Mesothelial cell of epicardium (in vitro differentiated cells): ENCODE data around the gene RPA1. TPM values are rescaled to one million over a fixed set of nuclear protein-coding genes. Genes with fewer than 3 reads are reported as not detected.
"Not testable (repeated sequence)": the region's sequence is repeated elsewhere in the genome, so short reads cannot be mapped to it uniquely, and the experiment has no call there.

ENCODE experiments used
- DNase-seq, 2 experiments: peaks; one replicate each; pipeline ENCODE4 v3.0.0; 2021; ENCODE audit warnings: low spot score in 2 of 2; ENCODE audit not compliant: unreplicated experiment in 2 of 2
- H3K27ac Mint-ChIP-seq: 2 replicates; pipeline ENCODE4 v1.8.0; 2021; ENCODE audit warnings: mixed read lengths
- H3K27me3 Mint-ChIP-seq: 2 replicates; pipeline ENCODE4 v1.8.0; 2021; ENCODE audit warnings: low read depth, mixed read lengths
- H3K36me3 Mint-ChIP-seq: 2 replicates; pipeline ENCODE4 v1.8.0; 2021; ENCODE audit warnings: mixed read lengths
- H3K4me1 Mint-ChIP-seq: 2 replicates; pipeline ENCODE4 v1.8.0; 2021; ENCODE audit warnings: mixed read lengths
- H3K4me3 Mint-ChIP-seq: 2 replicates; pipeline ENCODE4 v1.8.0; 2021; ENCODE audit warnings: mild to moderate bottlenecking, moderate library complexity, mixed read lengths
- H3K9me3 Mint-ChIP-seq: 2 replicates; pipeline ENCODE4 v1.8.0; 2021; ENCODE audit warnings: mixed read lengths
- CTCF ChIP-seq: fragments of 200-600 bp; sonication (generic); IDR thresholded peaks from one replicate; pipeline ENCODE4 v1.5.0; 2021; ENCODE audit warnings: antibody characterized with exemption; ENCODE audit not compliant: unreplicated experiment
- total RNA-seq: library from RNA; stranded (reverse); gene quantifications from 3 replicates; pipeline ENCODE4 v1.2.1, GENCODE V29; 2021

The RPA1 gene
- total RNA-seq, 1 donor from 2014 or later, result 94.2 TPM

DNA sequence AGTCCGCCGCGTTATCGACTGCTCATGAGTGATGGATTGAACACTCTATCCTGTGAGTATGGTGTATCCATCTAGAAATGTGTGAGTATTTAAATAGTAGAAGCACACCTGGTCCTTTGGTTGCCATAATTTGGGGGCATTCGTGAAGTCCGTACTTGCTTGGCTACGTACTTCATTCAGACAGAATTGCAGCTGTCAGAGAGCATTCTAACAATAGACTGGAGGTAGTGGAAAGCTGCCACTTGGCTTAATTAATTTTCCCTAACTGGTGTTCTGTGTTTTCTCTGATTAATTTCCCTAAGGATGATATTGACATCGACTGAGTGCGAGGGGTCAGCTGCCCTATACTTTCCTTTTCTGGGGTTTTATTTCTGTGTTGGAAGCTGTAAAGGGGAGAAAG lies 14.1 kb downstream of the RPA1 start:
- no peaks in the 10 kb centered on the region for H3K27me3 Mint-ChIP-seq
- H3K9me3 Mint-ChIP-seq, result no peaks in the 10 kb centered on the region
- H3K27ac Mint-ChIP-seq, result no peak overlapping the region
- no peak overlapping the region for H3K4me3 Mint-ChIP-seq
- TF ChIP-seq CTCF, result no peak
- H3K36me3 Mint-ChIP-seq, result peaks cover 23% of the 10 kb centered on the region
- DNase-seq, result no peak
- H3K4me1 Mint-ChIP-seq, result no peaks in the 10 kb centered on the region

DNA sequence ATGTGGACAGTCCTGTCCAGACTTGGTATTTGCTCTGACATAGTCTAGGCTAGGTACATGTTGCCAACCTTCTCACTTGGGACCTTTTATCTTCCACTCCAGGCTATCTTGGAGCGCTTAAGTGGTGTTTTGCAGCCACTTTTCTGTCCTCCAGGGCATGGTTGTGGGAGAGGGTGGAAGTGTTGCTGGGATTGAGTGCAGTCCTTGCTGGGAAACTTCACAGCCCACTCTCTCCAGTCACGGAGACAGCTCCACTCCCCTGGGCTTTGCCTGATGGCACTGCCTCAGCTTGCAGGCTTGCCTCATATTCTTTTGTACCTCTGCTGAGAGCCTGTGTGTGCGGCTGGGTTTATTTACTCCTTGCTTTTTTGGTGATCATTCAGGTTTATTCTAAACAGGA lies 17.4 kb downstream of the RPA1 start:
- no peak for TF ChIP-seq CTCF
- H3K4me1 Mint-ChIP-seq, result no peaks in the 10 kb centered on the region
- H3K9me3 Mint-ChIP-seq, result no peaks in the 10 kb centered on the region
- peaks cover 33% of the 10 kb centered on the region for H3K36me3 Mint-ChIP-seq
- H3K27me3 Mint-ChIP-seq, result no peaks in the 10 kb centered on the region
- no peak for DNase-seq
- no peak overlapping the region for H3K4me3 Mint-ChIP-seq
- H3K27ac Mint-ChIP-seq, result no peak overlapping the region

- Mint-ChIP-seq H3K4me3 (no peak overlapping the region), H3K4me1 (no peaks in the 10 kb centered on the region), H3K27ac (no peak overlapping the region), H3K9me3 (no peaks in the 10 kb centered on the region), H3K27me3 (no peaks in the 10 kb centered on the region), H3K36me3 (peaks cover 34% of the 10 kb centered on the region)
- DNase-seq, result no peak
- no peak for TF ChIP-seq CTCF
These were observed 22.5 kb downstream of the RPA1 start for GRCh38 chr17:1852327-1852726.

- no peak for TF ChIP-seq CTCF
- Mint-ChIP-seq H3K4me3 (no peak overlapping the region), H3K27me3 (no peaks in the 10 kb centered on the region), H3K4me1 (no peaks in the 10 kb centered on the region), H3K36me3 (peaks cover 29% of the 10 kb centered on the region), H3K27ac (no peak overlapping the region), H3K9me3 (no peaks in the 10 kb centered on the region)
- no peak for DNase-seq
These were observed 23.9 kb downstream of the RPA1 start for GRCh38 chr17:1853698-1854097.

DNA sequence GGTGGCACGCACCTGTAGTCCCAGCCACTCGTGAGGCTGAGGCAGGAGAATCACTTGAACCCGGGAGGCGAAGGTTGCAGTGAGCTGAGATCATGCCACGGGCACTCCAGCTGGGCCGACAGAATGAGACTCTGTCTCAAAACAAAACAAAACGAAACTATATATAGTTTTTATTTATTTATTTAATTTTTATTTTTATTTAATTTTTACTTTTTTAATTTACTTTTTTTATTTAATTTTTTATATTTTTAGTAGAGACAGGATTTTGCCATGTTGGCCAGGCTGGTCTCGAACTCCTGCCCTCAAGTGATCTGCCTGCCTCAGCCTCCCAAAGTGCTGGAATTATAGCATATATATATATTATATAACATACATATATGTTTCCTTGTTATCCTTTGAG lies 26.7 kb downstream of the RPA1 start:
- H3K27me3 Mint-ChIP-seq, H3K27ac Mint-ChIP-seq, DNase-seq, H3K4me1 Mint-ChIP-seq, H3K4me3 Mint-ChIP-seq, H3K9me3 Mint-ChIP-seq: not testable (repeated sequence)
- H3K36me3 Mint-ChIP-seq, result peaks cover 22% of the 10 kb centered on the region

- no peaks in the 10 kb centered on the region for H3K4me1 Mint-ChIP-seq
- H3K4me3 Mint-ChIP-seq, result no peak overlapping the region
- no peak for TF ChIP-seq CTCF
- no peaks in the 10 kb centered on the region for H3K27me3 Mint-ChIP-seq
- H3K27ac Mint-ChIP-seq, result no peak overlapping the region
- peaks cover 6% of the 10 kb centered on the region for H3K36me3 Mint-ChIP-seq
- no peaks in the 10 kb centered on the region for H3K9me3 Mint-ChIP-seq
- DNase-seq, result no peak
These were observed 31.2 kb downstream of the RPA1 start for GRCh38 chr17:1860978-1861377.
